Mucosa of rectum (tissue), 2 donors: ENCODE results near the gene LRRK2.
"Not testable (repeated sequence)": the region's sequence is repeated elsewhere in the genome, so short reads cannot be mapped to it uniquely, and the experiment has no call there.

Experiments
- H3K27ac ChIP-seq, 2 donors: one replicate each; pipeline ENCODE4 v1.7.0; 2013; ENCODE audit warnings: inconsistent platforms in 2 of 2, low read depth in 2 of 2, low read length in 2 of 2
- H3K27me3 ChIP-seq, 2 donors: one replicate each; pipeline ENCODE4 v1.7.0; 2013; ENCODE audit warnings: low read length in 2 of 2; ENCODE audit not compliant: control insufficient read depth in 2 of 2, insufficient read depth in 2 of 2
- H3K36me3 ChIP-seq, 2 donors: one replicate each; pipeline ENCODE4 v1.7.0; 2013; ENCODE audit warnings: low read length in 2 of 2; ENCODE audit not compliant: control insufficient read depth in 2 of 2, insufficient read depth in 2 of 2
- H3K4me1 ChIP-seq, 2 donors: one replicate each; pipeline ENCODE4 v1.7.0; 2013; ENCODE audit warnings: low read length in 2 of 2, mild to moderate bottlenecking in 1 of 2; ENCODE audit not compliant: control insufficient read depth in 2 of 2, insufficient read depth in 2 of 2
- H3K4me3 ChIP-seq, 2 donors: one replicate each; pipeline ENCODE4 v1.7.0; 2013; ENCODE audit warnings: low read length in 2 of 2
- H3K9ac ChIP-seq, 2 donors: one replicate each; pipeline ENCODE4 v1.7.0; 2013; ENCODE audit warnings: low read length in 2 of 2, low read depth in 1 of 2, mild to moderate bottlenecking in 1 of 2
- H3K9me3 ChIP-seq, 2 donors: one replicate each; pipeline ENCODE4 v1.7.0; 2013; ENCODE audit warnings: low read length in 2 of 2; ENCODE audit not compliant: control insufficient read depth in 2 of 2
- donor health status: healthy.
- donor health status: Normal muscosa, but diverticular disease.

LRRK2 gene

GRCh38 chr12:40382217-40382616 lies 157.4 kb downstream of the LRRK2 start:
- no peaks in the 10 kb centered on the region for H3K9me3 ChIP-seq
- no peaks in the 10 kb centered on the region for H3K36me3 ChIP-seq
- H3K4me1 ChIP-seq: no peaks in the 10 kb centered on the region
- no peak overlapping the region for H3K9ac ChIP-seq
- H3K27ac ChIP-seq: no peak overlapping the region
- no peaks in the 10 kb centered on the region for H3K27me3 ChIP-seq
- no peak overlapping the region for H3K4me3 ChIP-seq

- not testable (repeated sequence) for H3K4me1 ChIP-seq, H3K36me3 ChIP-seq, H3K9me3 ChIP-seq, H3K27me3 ChIP-seq, H3K9ac ChIP-seq, H3K27ac ChIP-seq, H3K4me3 ChIP-seq
Observed at GRCh38 chr12:40387279-40387678, 162.5 kb downstream of the LRRK2 start.

- H3K4me1 ChIP-seq: no peaks in the 10 kb centered on the region
- H3K27me3 ChIP-seq: no peaks in the 10 kb centered on the region
- no peaks in the 10 kb centered on the region for H3K36me3 ChIP-seq
- H3K4me3 ChIP-seq: no peak overlapping the region
- no peaks in the 10 kb centered on the region for H3K9me3 ChIP-seq
- no peak overlapping the region for H3K27ac ChIP-seq
- no peak overlapping the region for H3K9ac ChIP-seq
Observed at GRCh38 chr12:40390980-40391379, 166.2 kb downstream of the LRRK2 start.

GRCh38 chr12:40393026-40393425 lies 168.2 kb downstream of the LRRK2 start:
- Histone ChIP-seq H3K9ac (no peak overlapping the region), H3K27me3 (no peaks in the 10 kb centered on the region), H3K27ac (no peak overlapping the region), H3K9me3 (no peaks in the 10 kb centered on the region), H3K4me3 (no peak overlapping the region), H3K36me3 (no peaks in the 10 kb centered on the region), H3K4me1 (no peaks in the 10 kb centered on the region)

DNA sequence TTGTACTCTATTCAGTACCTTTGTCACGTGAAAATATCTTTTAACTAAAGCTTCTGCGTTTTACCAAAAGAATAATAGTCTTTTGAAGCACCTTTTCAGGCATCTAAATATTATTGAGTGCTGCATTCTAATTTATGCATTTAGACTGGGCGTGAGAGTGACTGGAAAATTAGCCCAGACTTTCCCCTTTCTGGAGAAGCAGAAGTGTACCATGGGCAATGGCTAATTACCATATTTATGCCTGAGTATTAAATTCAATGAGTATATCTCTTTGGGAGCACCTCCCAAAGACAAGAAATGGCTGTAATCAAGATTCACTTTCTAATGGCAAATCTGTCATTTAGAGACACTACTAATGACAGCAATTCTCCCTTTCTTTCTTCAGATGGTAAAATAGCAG lies 174.9 kb downstream of the LRRK2 start:
- Histone ChIP-seq H3K9ac (no peak overlapping the region), H3K27me3 (no peaks in the 10 kb centered on the region), H3K4me1 (no peaks in the 10 kb centered on the region), H3K36me3 (no peaks in the 10 kb centered on the region), H3K27ac (no peak overlapping the region), H3K9me3 (no peaks in the 10 kb centered on the region), H3K4me3 (no peak overlapping the region)

DNA sequence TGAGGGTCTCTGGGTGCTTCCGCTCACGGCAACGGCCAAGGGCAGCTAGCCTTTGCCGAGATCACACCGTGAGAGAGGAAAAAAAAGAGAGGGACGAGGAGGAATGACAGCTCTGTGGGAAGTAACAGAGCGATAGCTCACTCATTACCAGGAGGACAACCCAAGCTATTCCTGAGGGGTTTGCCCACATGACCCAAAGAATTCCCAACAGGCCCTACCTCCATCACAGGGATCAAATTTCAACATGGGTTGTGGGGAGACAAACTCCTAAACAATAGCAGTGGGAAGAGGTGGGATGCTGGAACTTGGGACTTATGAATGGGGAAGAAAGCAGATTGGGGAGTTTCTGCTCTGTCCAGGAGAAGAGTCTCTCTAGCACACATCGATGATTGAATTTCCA lies 180.6 kb downstream of the LRRK2 start:
- no peaks in the 10 kb centered on the region for H3K9me3 ChIP-seq
- no peaks in the 10 kb centered on the region for H3K36me3 ChIP-seq
- H3K4me3 ChIP-seq: no peak overlapping the region
- H3K4me1 ChIP-seq: no peaks in the 10 kb centered on the region
- no peaks in the 10 kb centered on the region for H3K27me3 ChIP-seq
- no peak overlapping the region for H3K9ac ChIP-seq
- no peak overlapping the region for H3K27ac ChIP-seq
